T-helper 2 cell (primary cell): ENCODE measurements around the gene PTGDR2.

Experiments
- DNase-seq, 5 experiments: peaks; one replicate each; pipeline versions ENCODE4 v3.0.0 to v3.0.0-alpha.2; 2012 to 2022

The PTGDR2 gene

GRCh38 chr11:60809249-60809648 lies 46.5 kb downstream of the PTGDR2 start:
- no peak for DNase-seq

DNA sequence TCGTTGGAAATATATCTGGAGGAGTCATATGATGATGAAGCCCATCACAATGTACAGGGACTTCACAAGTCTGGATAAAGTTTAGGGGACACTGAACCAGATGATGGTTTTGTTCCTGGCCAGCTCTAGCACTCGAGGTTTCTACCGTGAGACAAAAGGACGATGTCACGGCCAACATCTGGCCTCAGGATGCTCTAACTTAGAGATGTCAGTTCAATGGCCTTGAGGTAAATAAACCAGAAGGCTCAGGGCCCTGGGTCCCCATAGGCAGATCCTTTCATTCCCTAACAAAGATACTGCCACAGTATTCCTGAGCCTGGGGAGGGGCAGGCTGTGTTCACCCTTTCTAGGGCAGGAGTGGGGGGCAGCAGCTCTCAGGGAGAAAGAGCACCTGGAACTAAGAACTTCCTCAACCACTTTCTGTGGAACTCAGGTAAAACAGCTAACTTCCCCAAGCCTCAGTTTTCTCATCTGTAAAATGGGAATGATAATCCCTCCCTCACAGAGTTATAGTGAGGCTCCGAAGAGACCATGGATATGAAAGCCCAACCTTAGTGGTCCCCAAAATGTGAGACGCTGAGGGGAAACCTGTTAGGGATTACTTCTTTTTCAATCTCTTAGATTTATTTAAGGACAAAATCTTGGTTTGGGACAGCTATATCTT lies 52.3 kb downstream of the PTGDR2 start:
- DNase-seq, result no peak

GRCh38 chr11:60801194-60801593 lies 54.6 kb downstream of the PTGDR2 start:
- DNase-seq, result no peak
